Prostate gland (tissue), 2 donors: ENCODE results near the gene SLC39A13.

Experiments
- CTCF ChIP-seq, 4 experiments: fragments of 200-600 bp in 2 of 4; fragments of 450-650 bp in 2 of 4; sonication (generic) in 2 of 4; IDR thresholded peaks; 1 replicate in 3 of 4; 2 replicates in 1 of 4; pipeline ENCODE4 v1.5.1; 2016 to 2019; ENCODE audit warnings: antibody characterized with exemption in 4 of 4, mild to moderate bottlenecking in 2 of 4, moderate library complexity in 2 of 4
- POLR2A ChIP-seq: fragments of 450-650 bp; IDR thresholded peaks from one replicate; pipeline ENCODE4 v1.6.1; 2016; ENCODE audit warnings: antibody characterized with exemption, mild to moderate bottlenecking
- POLR2AphosphoS5 ChIP-seq: sonication (generic); formaldehyde crosslinking; IDR thresholded peaks from one replicate; pipeline ENCODE4 v1.6.1; 2017; ENCODE audit warnings: antibody characterized with exemption

- TF ChIP-seq POLR2AphosphoS5 (no peak), POLR2A (no peak), CTCF (IDR thresholded peaks at IDR 0.05) (no peak)
These were observed 56.1 kb downstream of the SLC39A13 start for GRCh38 chr11:47464483-47464882.
